Superior temporal gyrus (tissue), 1 donor: ENCODE results near the gene NTRK3.

Source experiments
- DNase-seq: peaks from one replicate; pipeline ENCODE4 v3.0.0-alpha.2; 2016; ENCODE audit errors: extremely low spot score

The NTRK3 gene

GRCh38 chr15:87985451-87985850 lies 271.1 kb downstream of the NTRK3 start:
- no peak for DNase-seq

GRCh38 chr15:87981969-87982368 lies 274.6 kb downstream of the NTRK3 start:
- no peak for DNase-seq

GRCh38 chr15:87977907-87978306 lies 278.6 kb downstream of the NTRK3 start:
- no peak for DNase-seq

GRCh38 chr15:87976552-87976951 lies 280.0 kb downstream of the NTRK3 start:
- DNase-seq = no peak

GRCh38 chr15:87973501-87974215 lies 282.9 kb downstream of the NTRK3 start:
- no peak for DNase-seq

- DNase-seq = no peak
Observed at GRCh38 chr15:87971076-87971475, 285.5 kb downstream of the NTRK3 start.

- DNase-seq = no peak
Observed at GRCh38 chr15:87967951-87968350, 288.6 kb downstream of the NTRK3 start.

GRCh38 chr15:87965304-87965703 lies 291.2 kb downstream of the NTRK3 start:
- DNase-seq = no peak

GRCh38 chr15:87962428-87962827 lies 294.1 kb downstream of the NTRK3 start:
- no peak for DNase-seq

GRCh38 chr15:87961851-87962420 lies 294.6 kb downstream of the NTRK3 start:
- DNase-seq = no peak

GRCh38 chr15:87959662-87960061 lies 296.9 kb downstream of the NTRK3 start:
- DNase-seq = no peak

- DNase-seq = no peak
Observed at GRCh38 chr15:87959080-87959479, 297.5 kb downstream of the NTRK3 start.

- no peak for DNase-seq
Observed at GRCh38 chr15:87955284-87955909, 301.1 kb downstream of the NTRK3 start.

- DNase-seq = no peak
Observed at GRCh38 chr15:87954793-87955192, 301.7 kb downstream of the NTRK3 start.

GRCh38 chr15:87952736-87953287 lies 303.7 kb downstream of the NTRK3 start:
- DNase-seq = no peak

GRCh38 chr15:87949575-87950223 lies 306.8 kb downstream of the NTRK3 start:
- DNase-seq = no peak

- no peak for DNase-seq
Observed at GRCh38 chr15:87949151-87949574, 307.4 kb downstream of the NTRK3 start.

- no peak for DNase-seq
Observed at GRCh38 chr15:87947560-87947959, 309.0 kb downstream of the NTRK3 start.

GRCh38 chr15:87945246-87945645 lies 311.3 kb downstream of the NTRK3 start:
- no peak for DNase-seq

- DNase-seq = no peak
Observed at GRCh38 chr15:87944691-87945090, 311.8 kb downstream of the NTRK3 start.

- DNase-seq = no peak
Observed at GRCh38 chr15:87944050-87944449, 312.5 kb downstream of the NTRK3 start.

GRCh38 chr15:87943626-87944025 lies 312.9 kb downstream of the NTRK3 start:
- DNase-seq = no peak
